GM12873 (cell line): ENCODE results near the gene CYP46A1.

Source experiments
- TF ChIP-seq, protein P1 (sequence below): IDR thresholded peaks from 2 replicates; pipeline ENCODE4 v1.5.1; 2012; ENCODE audit warnings: low read depth, mild to moderate bottlenecking, moderate library complexity, low read length, control low read depth; ENCODE audit not compliant: insufficient read depth; ENCODE audit errors: missing control alignments

Gene CYP46A1

DNA sequence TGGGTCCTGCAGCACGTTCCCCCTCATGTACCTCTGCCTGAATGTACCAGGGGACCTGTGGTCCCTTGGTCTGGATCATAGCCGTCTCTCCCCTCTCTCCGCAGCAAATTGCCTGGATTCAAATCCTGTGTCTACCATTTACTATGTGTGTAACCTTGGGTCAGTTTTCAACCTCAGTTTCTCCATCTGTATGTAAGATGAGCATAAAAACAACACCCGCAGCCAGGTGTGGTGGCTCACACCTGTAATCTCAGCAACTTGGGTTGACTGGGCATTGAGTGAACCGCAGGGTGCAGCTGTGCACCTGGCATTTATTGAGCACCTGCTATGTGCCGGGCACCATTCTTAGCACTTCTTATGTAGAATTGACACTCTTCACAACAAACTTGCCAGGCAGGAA, 14.1 kb downstream of the CYP46A1 start:
- TF ChIP-seq, protein P1, sequence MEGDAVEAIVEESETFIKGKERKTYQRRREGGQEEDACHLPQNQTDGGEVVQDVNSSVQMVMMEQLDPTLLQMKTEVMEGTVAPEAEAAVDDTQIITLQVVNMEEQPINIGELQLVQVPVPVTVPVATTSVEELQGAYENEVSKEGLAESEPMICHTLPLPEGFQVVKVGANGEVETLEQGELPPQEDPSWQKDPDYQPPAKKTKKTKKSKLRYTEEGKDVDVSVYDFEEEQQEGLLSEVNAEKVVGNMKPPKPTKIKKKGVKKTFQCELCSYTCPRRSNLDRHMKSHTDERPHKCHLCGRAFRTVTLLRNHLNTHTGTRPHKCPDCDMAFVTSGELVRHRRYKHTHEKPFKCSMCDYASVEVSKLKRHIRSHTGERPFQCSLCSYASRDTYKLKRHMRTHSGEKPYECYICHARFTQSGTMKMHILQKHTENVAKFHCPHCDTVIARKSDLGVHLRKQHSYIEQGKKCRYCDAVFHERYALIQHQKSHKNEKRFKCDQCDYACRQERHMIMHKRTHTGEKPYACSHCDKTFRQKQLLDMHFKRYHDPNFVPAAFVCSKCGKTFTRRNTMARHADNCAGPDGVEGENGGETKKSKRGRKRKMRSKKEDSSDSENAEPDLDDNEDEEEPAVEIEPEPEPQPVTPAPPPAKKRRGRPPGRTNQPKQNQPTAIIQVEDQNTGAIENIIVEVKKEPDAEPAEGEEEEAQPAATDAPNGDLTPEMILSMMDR, result no peak

DNA sequence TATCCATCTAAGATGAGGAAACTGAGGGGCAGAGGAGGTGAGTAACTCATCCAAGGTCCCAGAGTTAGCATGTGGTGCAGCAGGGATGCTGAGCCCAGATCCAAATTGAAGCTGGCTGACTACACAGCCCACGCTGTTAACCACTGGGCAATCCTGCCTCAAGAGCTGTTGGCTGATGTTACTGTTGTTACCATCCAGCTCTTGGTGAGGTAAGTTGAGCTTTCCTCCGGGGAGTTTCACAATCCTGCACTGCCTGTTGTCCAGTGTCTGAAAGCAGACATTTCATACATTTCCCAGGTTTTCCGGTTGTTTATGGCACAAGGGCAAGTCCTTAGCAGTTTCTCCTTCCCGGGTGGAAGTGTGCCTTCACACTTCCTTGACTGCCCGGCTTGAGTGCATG, 14.5 kb downstream of the CYP46A1 start:
- TF ChIP-seq, protein P1, result no peak

DNA sequence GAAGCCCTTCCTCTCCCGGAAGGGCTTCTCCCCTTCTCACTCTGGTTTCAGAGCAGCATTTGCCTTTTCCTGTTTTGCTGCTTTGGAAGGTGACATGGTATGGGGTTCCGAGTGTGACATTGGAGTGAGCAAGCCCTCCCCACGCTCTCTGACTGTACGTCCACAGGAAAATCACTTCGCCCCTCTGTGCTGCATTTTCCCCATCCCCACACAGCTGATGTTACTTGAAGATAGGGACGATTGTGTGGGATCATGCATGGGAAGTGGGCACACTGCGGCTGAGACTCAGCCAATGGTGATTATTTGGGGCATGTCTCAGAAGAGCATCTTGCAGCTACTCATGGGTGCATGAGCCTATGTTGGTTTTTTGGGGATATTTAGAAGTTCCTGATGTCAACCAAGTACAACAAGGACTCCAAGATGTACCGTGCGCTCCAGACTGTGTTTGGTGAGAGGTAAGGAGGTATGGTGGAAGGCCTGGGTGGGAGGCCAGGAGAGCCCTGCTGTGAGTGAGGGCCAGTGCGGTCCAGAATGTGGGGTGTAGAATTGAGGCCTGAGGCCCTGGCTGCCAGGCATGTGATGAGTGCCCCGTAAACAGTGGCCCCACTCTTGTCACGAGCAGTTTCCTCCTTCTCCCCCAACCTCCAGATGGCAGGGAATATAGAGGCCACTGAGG, 15.1 kb downstream of the CYP46A1 start:
- TF ChIP-seq, protein P1, result no peak

DNA sequence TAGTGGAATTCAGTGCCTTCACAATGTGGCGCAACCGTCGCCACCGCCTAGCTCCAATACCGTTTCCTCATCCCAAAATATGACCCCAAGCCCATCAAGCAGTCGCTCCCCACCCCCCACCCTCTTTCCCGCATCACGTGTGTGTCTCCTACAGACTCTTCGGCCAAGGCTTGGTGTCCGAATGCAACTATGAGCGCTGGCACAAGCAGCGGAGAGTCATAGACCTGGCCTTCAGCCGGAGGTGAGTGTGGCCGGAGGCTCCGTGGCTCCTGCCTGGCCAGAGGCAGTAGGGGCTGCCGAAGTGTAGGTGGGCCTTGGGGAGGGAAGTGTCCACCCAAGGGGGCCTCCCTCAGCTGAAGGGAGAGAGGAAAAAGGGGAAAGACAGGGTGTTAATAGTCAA, 15.8 kb downstream of the CYP46A1 start:
- TF ChIP-seq, protein P1, result no peak

DNA sequence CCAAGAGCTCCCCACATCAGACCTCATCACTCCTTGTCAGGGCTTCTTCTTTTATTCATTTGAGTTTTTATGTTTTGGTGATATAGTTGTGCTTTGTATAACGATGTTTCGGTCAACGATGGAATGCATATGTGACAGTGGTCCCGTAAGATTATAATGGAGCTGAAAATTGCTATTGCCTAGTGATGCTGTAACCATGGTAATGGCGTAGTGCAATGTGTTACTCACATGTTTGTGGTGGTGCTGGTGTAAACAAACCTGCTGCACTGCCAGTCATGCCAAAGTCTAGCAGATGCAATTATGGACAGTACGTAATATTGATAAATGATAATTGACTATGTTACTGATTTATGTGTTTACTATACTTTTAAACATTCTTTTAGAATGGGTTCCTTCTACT, 16.3 kb downstream of the CYP46A1 start:
- TF ChIP-seq, protein P1, result no peak

DNA sequence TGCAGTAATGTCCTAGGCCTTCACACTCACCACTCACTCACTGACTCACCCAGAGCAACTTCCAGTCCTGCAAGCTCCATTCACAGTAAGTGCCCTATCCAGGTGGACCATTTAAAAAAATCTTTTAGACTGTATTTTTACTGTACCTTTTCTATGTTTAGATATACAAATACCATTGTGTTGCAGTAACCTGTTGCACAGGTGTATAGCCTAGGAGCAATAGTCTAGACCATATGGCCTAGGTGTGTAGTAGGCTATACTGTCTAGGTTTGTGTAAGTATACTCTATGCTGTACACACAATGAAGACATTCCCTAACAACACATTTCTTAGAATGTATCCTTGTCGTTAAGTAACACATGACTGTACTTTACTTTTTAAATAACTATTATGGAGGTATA, 17.2 kb downstream of the CYP46A1 start:
- TF ChIP-seq, protein P1, result no peak

DNA sequence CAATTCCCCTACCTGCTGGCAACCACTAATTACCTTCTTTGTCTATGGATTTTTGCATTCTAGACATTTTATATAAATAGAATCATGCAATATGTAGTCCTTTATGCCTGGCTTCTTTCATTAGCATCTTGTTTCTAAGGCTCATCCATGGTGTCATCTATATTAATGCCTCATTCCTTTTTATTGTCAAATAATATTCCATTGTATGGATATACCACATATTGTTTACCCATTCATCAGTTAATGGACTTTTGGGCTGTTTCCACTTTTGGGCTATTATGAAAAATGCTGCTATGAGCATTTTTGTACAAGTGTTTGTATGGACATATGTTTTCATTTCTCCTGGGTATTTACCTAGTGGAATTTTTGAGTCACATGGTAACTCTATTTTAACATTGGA, 18.0 kb downstream of the CYP46A1 start:
- TF ChIP-seq, protein P1, result no peak
